H1 (cell line): ENCODE data around the gene TBCB. TPM values are rescaled to one million over a fixed set of nuclear protein-coding genes. Genes with fewer than 3 reads are reported as not detected.
A peak's percentile ranks its signal among the peaks of the same experiment; 100 is the strongest.

Experiments used
- CTCF ChIA-PET: fragments of 300-600 bp; sonication (Branson Sonifier 250); formaldehyde crosslinking; loops from one replicate; lab custom pipeline; 2021; ENCODE audit not compliant: partially characterized antibody; lab: Charles Lee
- POLR2A ChIA-PET: fragments of 300-600 bp; sonication (Branson Sonifier 250); formaldehyde crosslinking; loops from one replicate; lab custom pipeline; 2021; ENCODE audit warnings: inconsistent platforms; ENCODE audit not compliant: partially characterized antibody; lab: Charles Lee
- DNase-seq, 2 experiments: peaks; one replicate each; pipeline versions ENCODE4 v3.0.0 to v3.0.0-alpha.2; 2010 to 2022; ENCODE audit warnings: low spot score in 2 of 2, low read depth in 1 of 2, mixed read lengths in 1 of 2
- FAIRE-seq: peaks from 2 replicates; lab custom pipeline; 2011; peaks lifted over from hg19 to GRCh38; lab: Jason Lieb, UNC
- H2AFZ ChIP-seq: 2 replicates; pipeline ENCODE4 v1.8.1; 2012; ENCODE audit warnings: low read length, inconsistent platforms
- H2AK5ac ChIP-seq: 2 replicates; pipeline ENCODE4 v1.6.1; 2013; ENCODE audit warnings: low read depth, low read length
- H2BK120ac ChIP-seq: replicated peaks from 2 replicates; pipeline ENCODE3; 2013; ENCODE audit warnings: low read depth, low read length, inconsistent platforms
- H2BK12ac ChIP-seq: 2 replicates; pipeline ENCODE4 v1.6.1; 2013; ENCODE audit warnings: low read depth, low read length
- H2BK15ac ChIP-seq: 2 replicates; pipeline ENCODE4 v1.6.1; 2013; ENCODE audit warnings: low read length
- H2BK20ac ChIP-seq: 2 replicates; pipeline ENCODE4 v1.6.1; 2013; ENCODE audit warnings: low read length
- H2BK5ac ChIP-seq: 2 replicates; pipeline ENCODE4 v1.6.1; 2013; ENCODE audit warnings: low read depth, low read length
- H3K14ac ChIP-seq: 2 replicates; pipeline ENCODE4 v1.6.1; 2013; ENCODE audit warnings: inconsistent platforms; ENCODE audit not compliant: insufficient read length
- H3K18ac ChIP-seq: 2 replicates; pipeline ENCODE4 v1.6.1; 2013; ENCODE audit warnings: low read length; ENCODE audit errors: extremely low read depth
- H3K23ac ChIP-seq: 2 replicates; pipeline ENCODE4 v1.6.1; 2013; ENCODE audit warnings: inconsistent platforms; ENCODE audit not compliant: insufficient read length
- H3K23me2 ChIP-seq: 2 replicates; pipeline ENCODE4 v1.6.1; 2013; ENCODE audit warnings: low read depth, low read length
- H3K27ac ChIP-seq: 2 replicates; pipeline ENCODE4 v1.6.1; 2011; ENCODE audit warnings: low read depth, low read length, inconsistent platforms
- H3K27me3 ChIP-seq, 4 experiments: replicated peaks in 1 of 4; 1 replicate in 1 of 4; 2 replicates in 3 of 4; pipeline versions ENCODE4 v1.6.1 to v1.8.1; 2011 to 2013; ENCODE audit warnings: low read length in 3 of 4, mild to moderate bottlenecking in 3 of 4, inconsistent platforms in 2 of 4, mixed read lengths in 2 of 4, moderate library complexity in 1 of 4; ENCODE audit not compliant: control insufficient read depth in 3 of 4, insufficient read depth in 3 of 4; ENCODE audit errors: extremely low read depth in 1 of 4
- H3K36me3 ChIP-seq, 4 experiments: 2 replicates each; pipeline versions ENCODE4 v1.6.1 to v1.8.1; 2011 to 2013; ENCODE audit warnings: mild to moderate bottlenecking in 4 of 4, low read length in 3 of 4, moderate library complexity in 2 of 4, control low read depth in 1 of 4, inconsistent platforms in 1 of 4; ENCODE audit not compliant: insufficient read depth in 4 of 4, control insufficient read depth in 2 of 4
- H3K4ac ChIP-seq: replicated peaks from 2 replicates; pipeline ENCODE3; 2013; ENCODE audit warnings: low read length, low read depth, mixed read lengths, inconsistent platforms; ENCODE audit not compliant: insufficient read length
- H3K4me1 ChIP-seq, 4 experiments: replicated peaks in 1 of 4; 1 replicate in 1 of 4; 2 replicates in 3 of 4; pipeline versions ENCODE4 v1.6.1 to v1.8.1; 2011 to 2013; ENCODE audit warnings: low read length in 3 of 4, inconsistent platforms in 2 of 4, mixed read lengths in 1 of 4; ENCODE audit not compliant: insufficient read depth in 4 of 4, control insufficient read depth in 3 of 4
- H3K4me2 ChIP-seq, 2 experiments: 2 replicates each; pipeline versions ENCODE4 v1.6.1 to v1.8.1; 2011 to 2013; ENCODE audit warnings: low read depth in 2 of 2, low read length in 2 of 2, control low read depth in 1 of 2, inconsistent platforms in 1 of 2, mild to moderate bottlenecking in 1 of 2; ENCODE audit not compliant: insufficient read depth in 1 of 2
- H3K4me3 ChIP-seq, 4 experiments: fragments of 200-600, 300-600 bp in 1 of 4; sonication (generic), shearing (Covaris generic), sonication (Bioruptor Twin) in 1 of 4; 2 replicates each; pipeline versions ENCODE4 v1.5.1 to v1.8.1; 2011 to 2016; ENCODE audit warnings: low read length in 4 of 4, low read depth in 3 of 4, control low read depth in 2 of 4, inconsistent platforms in 2 of 4, mild to moderate bottlenecking in 2 of 4, mixed read lengths in 1 of 4, moderate library complexity in 1 of 4; ENCODE audit not compliant: insufficient read depth in 2 of 4; ENCODE audit errors: extremely low read depth in 1 of 4
- H3K56ac ChIP-seq: replicated peaks from 2 replicates; pipeline ENCODE3; 2013; ENCODE audit warnings: low read depth, mild to moderate bottlenecking, mixed read lengths, low read length, inconsistent platforms; ENCODE audit not compliant: insufficient read length
- H3K79me1 ChIP-seq: 2 replicates; pipeline ENCODE4 v1.6.1; 2013; ENCODE audit warnings: low read depth, low read length, control low read depth
- H3K79me2 ChIP-seq, 2 experiments: 2 replicates each; pipeline versions ENCODE4 v1.6.1 to v1.8.1; 2012 to 2013; ENCODE audit warnings: low read length in 2 of 2, mild to moderate bottlenecking in 2 of 2, inconsistent platforms in 1 of 2; ENCODE audit not compliant: insufficient read depth in 2 of 2, control insufficient read depth in 1 of 2
- H3K9ac ChIP-seq, 4 experiments: replicated peaks in 1 of 4; 1 replicate in 1 of 4; 2 replicates in 3 of 4; pipeline versions ENCODE4 v1.6.1 to v1.8.1; 2011 to 2013; ENCODE audit warnings: low read depth in 3 of 4, low read length in 3 of 4, control low read depth in 2 of 4, mild to moderate bottlenecking in 2 of 4, moderate library complexity in 2 of 4, inconsistent platforms in 1 of 4; ENCODE audit errors: extremely low read depth in 1 of 4
- H3K9me3 ChIP-seq, 2 experiments: 2 replicates each; pipeline versions ENCODE4 v1.6.1 to v1.8.1; 2012 to 2013; ENCODE audit warnings: mild to moderate bottlenecking in 2 of 2, moderate library complexity in 2 of 2, control low read depth in 1 of 2, inconsistent platforms in 1 of 2, low read depth in 1 of 2, low read length in 1 of 2, mixed read lengths in 1 of 2; ENCODE audit not compliant: insufficient read depth in 2 of 2
- H4K20me1 ChIP-seq, 2 experiments: replicated peaks in 1 of 2; 2 replicates each; pipeline versions ENCODE3 to v1.8.1; 2011 to 2013; ENCODE audit warnings: inconsistent platforms in 2 of 2, low read length in 2 of 2, mild to moderate bottlenecking in 1 of 2; ENCODE audit not compliant: insufficient read depth in 2 of 2, control insufficient read depth in 1 of 2
- H4K5ac ChIP-seq: 2 replicates; pipeline ENCODE4 v1.6.1; 2013; ENCODE audit warnings: low read length, low read depth, mixed read lengths, inconsistent platforms; ENCODE audit not compliant: insufficient read length
- H4K8ac ChIP-seq: 2 replicates; pipeline ENCODE4 v1.8.0; 2013; ENCODE audit warnings: mild to moderate bottlenecking, moderate library complexity, low read length, inconsistent platforms; ENCODE audit not compliant: insufficient read depth; ENCODE audit errors: extremely low read depth
- H4K91ac ChIP-seq: replicated peaks from 2 replicates; pipeline ENCODE3; 2013; ENCODE audit warnings: low read length, mixed read lengths, inconsistent platforms; ENCODE audit not compliant: insufficient read length
- KDM5A ChIP-seq: fragments of 200-600 bp; IDR thresholded peaks from 2 replicates; pipeline ENCODE4 v1.7.1; 2012; ENCODE audit warnings: mild to moderate bottlenecking, low read length, inconsistent platforms, mixed read lengths
- WGBS, 2 experiments: shearing (Covaris generic) in 1 of 2; methylation state at CpG; one replicate each; pipeline versions ENCODE4 v1.1.6 to v1.1.7; 2013 to 2015; ENCODE audit warnings: low lambda C conversion rate in 2 of 2, mixed read lengths in 2 of 2, inconsistent platforms in 1 of 2, low coverage in 1 of 2, missing lambda C conversion rate in 1 of 2; ENCODE audit not compliant: insufficient replicate concordance in 2 of 2, insufficient coverage in 1 of 2, insufficient read length in 1 of 2; ENCODE audit errors: extremely low coverage in 1 of 2, missing lambda C conversion rate in 1 of 2; 5-methylcytosine and 5-hydroxymethylcytosine counted together
- polyA plus RNA-seq, 7 experiments: library from polyadenylated mRNA; depleted of rRNA in 3 of 7; stranded (reverse) in 5 of 7; unstranded in 2 of 7; fragments of >200 nt in 5 of 7; fragments of 200-250 nt in 2 of 7; gene quantifications; 1 replicate in 5 of 7; 2 replicates in 1 of 7; 4 replicates in 1 of 7; pipeline versions ENCODE4 v1.2.1 to v1.2.3, GENCODE V29; 2011 to 2013; ENCODE audit warnings: missing spikeins in 2 of 7, mixed read lengths in 2 of 7
- total RNA-seq: library from RNA; stranded (reverse); fragmentation: NEBNext Ultra II Directional; extraction: Animal tissue kit (Norgen Biotek cat#: 25700); gene quantifications from 2 replicates; pipeline ENCODE4 v1.2.1, GENCODE V29; 2021

TBCB gene
- total and polyA plus RNA-seq, 2 of the 8 experiments (the other 6 are each of a cell fraction or from before 2014, with no cell fraction given): 153 to 286 TPM

- Histone ChIP-seq H3K79me1 (peaks cover 3% of the 10 kb centered on the region), H4K5ac (no peak overlapping the region), H2AFZ (no peak overlapping the region), H3K9ac (peak overlapping the region in 3 of 4 experiments; percentile 1 to 54 (median 32); a peak in 4 of 7 replicates), H2BK12ac (no peak overlapping the region), H3K27ac (0 out of 2 replicates have a peak overlapping the region, but pooled peaks have one; percentile 36), H3K18ac (no peak overlapping the region), H3K23me2 (peaks cover 13% of the 10 kb centered on the region; the same call in 1 of the 2 replicates), H3K23ac (no peak overlapping the region), H3K4ac (no peak overlapping the region), H2BK15ac (no peak overlapping the region), H3K56ac (no peak overlapping the region), H3K4me3 (peak overlapping the region; percentile 89 to 98 (median 97)), H2BK20ac (no peak overlapping the region), H4K91ac (no peak overlapping the region), H2BK5ac (0 out of 2 replicates have a peak overlapping the region, but pooled peaks have one; percentile 82), H3K27me3 (no peaks in the 10 kb centered on the region), H2BK120ac (no peak overlapping the region), H2AK5ac (no peak overlapping the region), H3K9me3 (no peaks in the 10 kb centered on the region), H3K36me3 (peaks cover 6 to 11% (median 9%) of the 10 kb centered on the region in 4 experiments; a peak in 7 of 8 replicates), H3K14ac (no peak overlapping the region), H4K20me1 (peaks cover 0 to 3% of the 10 kb centered on the region in 2 experiments), H3K4me2 (peak overlapping the region; percentile 70 to 96), H3K79me2 (peaks cover 0 to 12% of the 10 kb centered on the region in 2 experiments; a peak in 1 of 4 replicates), H4K8ac (no peak overlapping the region; the same call in 1 of the 2 replicates), H3K4me1 (peaks cover 0 to 6% (median 5%) of the 10 kb centered on the region in 4 experiments; a peak in 3 of 7 replicates)
- POLR2A ChIA-PET: interaction anchor here (0.6 to 2.0 kb wide), 12 partner anchors 10 to 1260 kb away, joined by 3 to 13 read pairs (median 4); partner anchors contain the start of genes THAP8, WDR62, ZNF146 and ZNF565
- FAIRE-seq: no peak
- 79% methylated on average over 5 of the region's 7 CpGs; no CpG with 5 or more reads in 1 of the 2 experiments for WGBS, 2 experiments
- no peak for DNase-seq
- CTCF ChIA-PET: interaction anchor here (1.0 to 2.7 kb wide), 4 partner anchors 11 to 34 kb away, joined by 3 to 18 read pairs (median 6); no protein-coding TSS in a partner anchor
- TF ChIP-seq KDM5A: no peak
These were observed 23.8 kb downstream of the TBCB start for GRCh38 chr19:36139120-36139472.
